Loucy (cell line): Measurements from ENCODE around the gene MPG.
A peak's percentile ranks its signal among the peaks of the same experiment; 100 is the strongest.

Source experiments
- H2AFZ ChIP-seq: fragments of 200-600 bp; sonication (generic); 2 replicates; pipeline ENCODE4 v1.6.0; 2016; ENCODE audit warnings: antibody characterized with exemption, mild to moderate bottlenecking, low read length, moderate library complexity
- H3F3A ChIP-seq: fragments of 200-600 bp; 2 replicates; pipeline ENCODE4 v1.6.0; 2016; ENCODE audit warnings: antibody characterized with exemption, low read depth, mild to moderate bottlenecking
- H3K27me3 ChIP-seq: fragments of 200-600 bp; sonication (generic); 2 replicates; pipeline ENCODE4 v1.6.1; 2014; ENCODE audit warnings: low read length, mild to moderate bottlenecking; ENCODE audit not compliant: insufficient read depth, poor library complexity, severe bottlenecking
- H3K36me3 ChIP-seq: fragments of 200-600 bp; sonication (generic); 2 replicates; pipeline ENCODE4 v1.6.1; 2016; ENCODE audit warnings: low read length; ENCODE audit not compliant: insufficient read depth
- H3K4me1 ChIP-seq: fragments of 200-600 bp; sonication (generic); 2 replicates; pipeline ENCODE4 v1.5.1; 2014; ENCODE audit warnings: low read length, mild to moderate bottlenecking; ENCODE audit not compliant: insufficient read depth, poor library complexity, severe bottlenecking
- H3K4me2 ChIP-seq: fragments of 200-600 bp; sonication (generic); 2 replicates; pipeline ENCODE4 v1.6.0; 2014; ENCODE audit warnings: antibody characterized with exemption, low read length, low read depth, mild to moderate bottlenecking; ENCODE audit not compliant: poor library complexity, severe bottlenecking
- H3K4me3 ChIP-seq: fragments of 200-600 bp; sonication (generic); 2 replicates; pipeline ENCODE4 v1.5.1; 2014; ENCODE audit warnings: low read length, mild to moderate bottlenecking, mixed read lengths; ENCODE audit not compliant: poor library complexity, severe bottlenecking
- H3K79me2 ChIP-seq: fragments of 200-600 bp; sonication (generic); 2 replicates; pipeline ENCODE4 v1.6.1; 2014; ENCODE audit warnings: low read length; ENCODE audit not compliant: insufficient read depth
- H3K9ac ChIP-seq: fragments of 200-600 bp; sonication (generic); 2 replicates; pipeline ENCODE4 v1.6.0; 2014; ENCODE audit warnings: mild to moderate bottlenecking, low read depth, low read length, moderate library complexity; ENCODE audit not compliant: poor library complexity, severe bottlenecking
- H3K9me2 ChIP-seq: fragments of 200-600 bp; sonication (generic); replicated peaks from 2 replicates; pipeline ENCODE4 v1.6.1; 2016; ENCODE audit warnings: low read depth, low read length, mixed read lengths
- H3K9me3 ChIP-seq: fragments of 200-600 bp; sonication (generic); 2 replicates; pipeline ENCODE4 v1.6.1; 2014; ENCODE audit warnings: mild to moderate bottlenecking, antibody characterized with exemption, low read length, low read depth; ENCODE audit not compliant: insufficient read depth
- H4K20me1 ChIP-seq: fragments of 200-600 bp; sonication (generic); 2 replicates; pipeline ENCODE4 v1.6.0; 2014; ENCODE audit warnings: antibody characterized with exemption, low read length, mild to moderate bottlenecking; ENCODE audit not compliant: insufficient read depth, poor library complexity, severe bottlenecking
- EZH2phosphoT487 ChIP-seq: fragments of 200-600 bp; IDR thresholded peaks from 2 replicates; pipeline ENCODE4 v1.6.1; 2018; ENCODE audit warnings: antibody characterized with exemption, mild to moderate bottlenecking, moderate library complexity, borderline replicate concordance
- TF ChIP-seq, protein P1 (sequence below): fragments of 200-600 bp; sonication (generic); conservative IDR thresholded peaks from 2 replicates; pipeline ENCODE4 v1.5.1; 2014; ENCODE audit warnings: mild to moderate bottlenecking, antibody characterized with exemption, low read length

MPG gene

DNA sequence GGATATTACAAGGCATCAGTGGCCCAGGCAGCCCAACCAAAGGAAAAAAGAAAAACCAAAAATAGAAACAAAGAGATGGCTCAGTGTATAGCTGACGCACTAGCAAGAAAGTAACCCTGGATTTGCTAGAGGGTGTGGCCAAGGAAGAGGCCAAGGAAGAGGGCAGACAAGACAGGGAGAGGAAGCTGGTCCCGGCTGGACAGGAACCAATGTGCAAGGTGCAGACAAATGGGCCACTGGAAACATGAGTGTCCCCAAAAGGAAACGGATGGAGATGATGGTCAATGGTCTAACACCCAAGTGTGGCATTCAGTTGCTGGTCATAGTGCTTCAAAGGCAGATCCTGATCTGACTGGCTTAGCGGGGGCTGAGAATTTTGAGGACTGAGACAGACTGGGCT lies 35.3 kb upstream of the MPG start:
- peaks cover 10% of the 10 kb centered on the region; the same call in 1 of the 2 replicates for H3K36me3 ChIP-seq
- H3K9ac ChIP-seq = no peak overlapping the region

DNA sequence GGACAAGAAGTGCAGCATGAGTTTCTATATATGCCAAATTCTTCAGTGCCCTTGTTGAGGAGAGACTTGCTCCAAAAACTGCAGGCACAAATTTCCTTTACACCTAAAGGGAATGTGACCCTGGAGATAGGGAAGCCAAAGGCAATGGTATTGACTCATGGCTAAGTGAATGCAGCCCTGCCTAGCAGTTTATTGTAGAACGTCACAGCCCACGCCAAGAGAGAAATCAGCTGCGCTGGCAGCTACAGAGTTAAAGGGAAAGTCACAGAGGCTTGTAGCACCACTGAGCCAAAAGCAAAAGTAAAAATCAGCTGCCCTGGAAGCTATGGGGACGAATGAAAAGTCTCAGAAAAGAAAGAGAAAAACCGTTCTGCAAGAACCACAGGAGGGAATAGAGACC lies 34.7 kb upstream of the MPG start:
- peaks cover 10% of the 10 kb centered on the region; the same call in 1 of the 2 replicates for H3K36me3 ChIP-seq

More for the DNA sequence above, 35.3 kb upstream of the MPG start:
- Histone ChIP-seq H3K27me3 (no peaks in the 10 kb centered on the region), H4K20me1 (no peaks in the 10 kb centered on the region), H2AFZ (no peak overlapping the region), H3K9me2 (no peaks in the 10 kb centered on the region), H3K79me2 (no peaks in the 10 kb centered on the region), H3K4me1 (peaks cover 21% of the 10 kb centered on the region), H3K9me3 (no peaks in the 10 kb centered on the region), H3F3A (no peaks in the 10 kb centered on the region), H3K4me2 (peak overlapping the region; percentile 15), H3K4me3 (no peak overlapping the region)
- no peak for TF ChIP-seq EZH2phosphoT487
- TF ChIP-seq, protein P1, sequence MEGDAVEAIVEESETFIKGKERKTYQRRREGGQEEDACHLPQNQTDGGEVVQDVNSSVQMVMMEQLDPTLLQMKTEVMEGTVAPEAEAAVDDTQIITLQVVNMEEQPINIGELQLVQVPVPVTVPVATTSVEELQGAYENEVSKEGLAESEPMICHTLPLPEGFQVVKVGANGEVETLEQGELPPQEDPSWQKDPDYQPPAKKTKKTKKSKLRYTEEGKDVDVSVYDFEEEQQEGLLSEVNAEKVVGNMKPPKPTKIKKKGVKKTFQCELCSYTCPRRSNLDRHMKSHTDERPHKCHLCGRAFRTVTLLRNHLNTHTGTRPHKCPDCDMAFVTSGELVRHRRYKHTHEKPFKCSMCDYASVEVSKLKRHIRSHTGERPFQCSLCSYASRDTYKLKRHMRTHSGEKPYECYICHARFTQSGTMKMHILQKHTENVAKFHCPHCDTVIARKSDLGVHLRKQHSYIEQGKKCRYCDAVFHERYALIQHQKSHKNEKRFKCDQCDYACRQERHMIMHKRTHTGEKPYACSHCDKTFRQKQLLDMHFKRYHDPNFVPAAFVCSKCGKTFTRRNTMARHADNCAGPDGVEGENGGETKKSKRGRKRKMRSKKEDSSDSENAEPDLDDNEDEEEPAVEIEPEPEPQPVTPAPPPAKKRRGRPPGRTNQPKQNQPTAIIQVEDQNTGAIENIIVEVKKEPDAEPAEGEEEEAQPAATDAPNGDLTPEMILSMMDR = no peak

DNA sequence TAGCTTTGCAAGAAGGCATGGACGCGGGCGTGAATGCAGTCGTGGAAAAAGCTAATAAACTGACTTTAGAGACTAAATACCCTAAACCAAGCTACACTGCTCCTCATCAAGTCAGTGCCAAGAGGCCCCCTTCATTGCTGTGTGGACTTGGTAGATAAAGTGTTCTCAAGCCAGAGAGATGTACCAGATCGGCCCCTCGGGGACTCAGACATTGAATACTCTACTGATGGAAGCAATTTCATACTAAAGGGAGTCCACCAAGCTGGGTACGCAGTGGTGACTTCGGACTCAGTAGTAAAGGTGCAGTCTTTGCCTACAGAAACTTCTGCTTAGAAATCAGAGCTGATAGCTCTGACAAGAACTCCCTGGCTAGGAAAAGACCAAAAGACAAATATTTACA lies 33.4 kb upstream of the MPG start:
- Histone ChIP-seq H4K20me1 (no peaks in the 10 kb centered on the region), H3K9me3 (no peaks in the 10 kb centered on the region), H3K79me2 (no peaks in the 10 kb centered on the region; the same call in 1 of the 2 replicates), H3F3A (no peaks in the 10 kb centered on the region), H3K27me3 (no peaks in the 10 kb centered on the region), H3K4me1 (peaks cover 8% of the 10 kb centered on the region), H3K4me2 (no peak overlapping the region), H3K36me3 (peaks cover 10% of the 10 kb centered on the region; the same call in 1 of the 2 replicates), H2AFZ (no peak overlapping the region), H3K9ac (no peak overlapping the region), H3K9me2 (no peaks in the 10 kb centered on the region), H3K4me3 (no peak overlapping the region)
- TF ChIP-seq EZH2phosphoT487 = no peak
- TF ChIP-seq, protein P1 = no peak

More for the DNA sequence above, 34.7 kb upstream of the MPG start:
- TF ChIP-seq, protein P1 = no peak
- no peak for TF ChIP-seq EZH2phosphoT487
- H3K4me2 ChIP-seq = no peak overlapping the region
- no peak overlapping the region for H3K9ac ChIP-seq
- no peaks in the 10 kb centered on the region for H3F3A ChIP-seq
- no peak overlapping the region for H2AFZ ChIP-seq
- H3K4me1 ChIP-seq = peaks cover 20% of the 10 kb centered on the region
- no peak overlapping the region for H3K4me3 ChIP-seq
- no peaks in the 10 kb centered on the region for H3K9me3 ChIP-seq
- no peaks in the 10 kb centered on the region for H3K9me2 ChIP-seq
- H4K20me1 ChIP-seq = no peaks in the 10 kb centered on the region
- H3K79me2 ChIP-seq = no peaks in the 10 kb centered on the region; the same call in 1 of the 2 replicates
- H3K27me3 ChIP-seq = no peaks in the 10 kb centered on the region
